ENCODE results near the gene BTBD3.
A peak's percentile ranks its signal among the peaks of the same experiment; 100 is the strongest.

The BTBD3 gene

GRCh38 chr20:11917663-11918062, at the start of gene BTBD3:
Gene BTBD3 (plus strand): TSS chr20:11917893. CDS start chr20:11918276, 383 bp downstream.
- no peak for DNase-seq (ENCODE audit: low spot score)

DNA sequence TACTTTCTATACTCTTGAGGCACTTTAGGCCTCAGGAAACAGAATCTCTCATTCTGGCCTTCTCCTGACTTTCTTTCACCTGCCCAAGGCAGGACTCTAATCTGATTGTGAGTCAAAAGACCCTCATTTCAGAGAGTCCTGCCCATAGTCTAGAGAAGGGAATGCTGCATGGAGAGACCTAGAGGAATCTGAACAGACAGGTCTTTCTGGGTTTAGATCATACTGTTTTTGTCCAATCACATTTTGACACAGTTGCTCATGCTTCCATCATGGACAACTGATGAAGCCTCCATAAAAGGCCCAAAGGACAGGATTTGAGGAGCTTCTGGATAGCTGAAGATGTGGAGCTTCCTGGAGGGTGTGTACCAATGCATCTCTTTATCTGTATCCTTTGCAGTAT, 48.1 kb upstream of the BTBD3 start:
- DNase-seq (ENCODE audit: low spot score) = no peak

GRCh38 chr20:11870411-11870810, 47.3 kb upstream of the BTBD3 start:
- no peak for DNase-seq (ENCODE audit: low spot score)

DNA sequence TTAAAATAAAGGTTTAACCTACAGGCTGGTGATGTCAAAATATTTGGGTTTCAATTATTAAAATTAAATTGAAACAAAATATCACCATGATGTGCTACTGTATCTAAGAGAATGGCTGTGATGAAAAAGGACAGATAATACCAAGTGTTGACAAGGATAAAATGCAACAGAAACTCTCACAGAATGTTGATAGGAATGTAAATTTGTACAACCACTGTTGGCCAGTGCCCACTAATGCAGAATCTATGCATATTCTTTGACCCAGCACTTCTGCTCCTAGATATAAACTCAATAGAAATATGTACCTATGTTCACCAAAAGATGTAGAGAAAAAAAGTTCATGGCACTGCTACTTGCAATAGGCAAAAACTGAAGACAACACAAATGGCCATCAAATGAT, 41.1 kb upstream of the BTBD3 start:
- DNase-seq (ENCODE audit: low spot score) = no peak

DNA sequence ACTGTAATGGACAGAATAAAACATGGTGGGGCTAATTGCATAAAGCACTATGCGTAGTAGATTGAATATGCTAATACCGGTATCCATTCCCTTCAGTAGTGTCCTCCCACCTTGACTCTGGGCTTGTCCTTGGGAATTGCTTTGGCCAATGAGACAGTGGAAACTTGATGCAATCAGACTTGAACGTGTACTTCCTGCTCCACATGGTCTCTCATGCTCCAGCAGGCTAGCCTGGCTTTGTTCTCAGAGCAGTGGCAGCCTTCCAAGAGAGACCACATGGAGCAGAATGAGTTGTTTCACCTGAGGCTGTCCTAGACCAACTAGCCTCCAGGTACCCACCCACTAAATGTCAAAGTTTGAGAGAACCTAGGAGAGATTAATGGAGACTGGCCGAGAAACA, 37.0 kb upstream of the BTBD3 start:
- DNase-seq (ENCODE audit: low spot score) = no peak

DNA sequence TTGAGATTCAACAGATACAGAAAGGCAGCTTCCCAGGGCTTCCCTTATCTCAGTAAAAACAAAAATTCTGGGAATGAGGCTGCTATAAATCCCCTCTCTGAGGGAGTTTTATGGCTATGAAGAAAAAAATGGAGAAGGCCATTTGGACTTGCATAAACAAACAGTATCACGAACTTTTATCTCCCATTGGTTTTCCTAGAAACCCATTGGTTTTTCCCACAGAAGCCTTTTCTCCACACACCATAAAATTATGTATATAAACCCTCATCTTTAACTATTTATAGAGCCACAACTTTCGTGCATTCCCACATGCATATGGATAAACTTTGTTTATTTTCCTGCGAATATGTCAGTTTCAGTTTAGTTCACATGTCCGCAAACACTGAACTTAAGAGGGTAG, 36.2 kb upstream of the BTBD3 start:
- no peak for DNase-seq (ENCODE audit: low spot score)

DNA sequence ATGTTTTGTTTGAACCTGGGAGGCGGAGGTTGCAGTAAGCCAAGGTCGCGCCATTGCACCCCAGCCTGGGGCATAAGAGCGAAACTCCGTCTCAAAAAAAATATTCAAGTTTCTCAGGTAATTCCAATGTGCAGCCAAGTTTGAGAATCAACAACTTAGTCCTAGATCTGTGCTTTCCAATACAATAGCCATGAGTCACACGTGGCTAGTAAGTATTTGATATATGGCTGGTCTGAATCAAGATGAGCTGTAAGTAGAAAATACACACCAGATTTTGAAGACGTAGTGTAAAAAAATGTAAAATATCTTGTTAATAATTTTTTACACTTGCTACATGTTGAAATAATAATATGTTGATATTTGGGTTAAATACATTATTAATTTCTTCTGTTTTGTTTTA, 35.0 kb upstream of the BTBD3 start:
- DNase-seq (ENCODE audit: low spot score) = no peak

GRCh38 chr20:11888648-11889047, 29.0 kb upstream of the BTBD3 start:
- no peak for DNase-seq (ENCODE audit: low spot score)

DNA sequence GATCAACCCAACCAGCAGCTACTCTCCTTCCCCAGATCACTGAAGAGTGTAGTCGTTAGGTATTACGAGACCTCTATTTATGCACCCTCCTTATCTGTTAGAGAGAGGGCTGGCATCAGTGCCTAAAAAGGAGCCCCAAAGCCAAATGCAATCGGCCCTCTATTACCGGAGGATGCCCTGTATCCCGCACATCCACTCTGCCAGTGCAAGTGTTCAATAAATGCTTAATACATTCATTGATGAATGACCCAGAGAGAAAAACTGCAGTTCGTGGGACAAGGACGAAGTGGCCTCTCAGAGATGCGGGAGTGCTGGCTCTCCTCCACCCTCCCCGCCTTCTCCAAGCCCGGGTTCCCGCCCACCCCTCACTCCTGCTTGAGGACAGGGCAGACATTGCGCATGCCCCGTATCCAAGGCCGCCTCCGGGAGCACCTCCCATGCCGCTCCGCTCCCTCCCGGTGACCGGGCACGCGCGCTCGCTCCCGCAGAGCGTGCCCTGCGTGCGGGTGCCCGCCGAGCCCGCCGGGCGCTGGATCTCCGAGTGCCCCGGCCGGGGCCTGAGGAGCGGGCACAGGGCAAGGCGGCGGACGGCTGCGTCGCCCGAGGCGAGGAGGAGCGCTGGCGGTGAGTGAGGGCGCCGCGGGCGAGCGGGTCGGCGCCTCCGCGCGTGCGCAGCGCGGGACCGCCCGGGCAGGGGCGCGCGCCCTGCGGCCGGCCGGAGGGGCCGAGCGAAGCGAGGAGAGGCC, 27.2 kb upstream of the BTBD3 start:
- DNase-seq (ENCODE audit: low spot score) = peak; percentile 37

DNA sequence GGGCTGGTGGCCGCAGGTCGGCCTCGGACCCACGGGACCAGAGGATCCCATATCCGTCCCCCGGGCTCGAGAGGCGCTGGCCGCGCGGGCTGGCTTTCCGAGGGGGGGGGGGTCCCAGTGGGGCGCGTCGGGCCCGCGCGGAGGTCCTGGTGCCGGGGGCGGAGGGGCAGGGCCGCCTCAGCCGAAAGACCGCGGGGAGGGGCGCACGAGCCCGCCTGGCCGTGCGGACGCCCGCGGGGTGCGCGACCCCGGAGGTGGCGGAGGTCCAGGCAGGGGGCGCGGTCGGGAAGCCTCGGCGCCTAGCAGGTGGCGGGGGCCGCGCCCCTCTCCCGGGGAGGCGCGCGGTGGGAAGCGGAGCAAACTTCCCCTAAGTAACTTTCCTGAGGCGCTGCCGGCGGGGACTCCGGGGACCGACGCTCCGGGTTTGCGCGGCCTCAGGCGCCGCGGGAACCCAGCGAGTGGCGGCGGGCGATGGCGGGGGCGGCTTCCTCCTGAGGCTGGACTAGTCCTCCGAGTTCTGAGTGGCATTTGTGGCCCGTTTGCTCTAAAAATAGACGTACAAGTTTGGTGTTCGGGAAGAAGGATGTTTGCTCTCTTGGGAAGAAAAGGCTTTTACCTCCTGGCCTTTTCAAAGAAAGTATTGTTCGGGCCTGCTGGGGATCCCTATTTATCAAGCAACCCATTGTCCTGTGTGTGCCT, 26.5 kb upstream of the BTBD3 start:
- DNase-seq (ENCODE audit: low spot score) = peak; percentile 4

GRCh38 chr20:11891776-11892545, 25.7 kb upstream of the BTBD3 start:
- peak; percentile 44 for DNase-seq (ENCODE audit: low spot score)

DNA sequence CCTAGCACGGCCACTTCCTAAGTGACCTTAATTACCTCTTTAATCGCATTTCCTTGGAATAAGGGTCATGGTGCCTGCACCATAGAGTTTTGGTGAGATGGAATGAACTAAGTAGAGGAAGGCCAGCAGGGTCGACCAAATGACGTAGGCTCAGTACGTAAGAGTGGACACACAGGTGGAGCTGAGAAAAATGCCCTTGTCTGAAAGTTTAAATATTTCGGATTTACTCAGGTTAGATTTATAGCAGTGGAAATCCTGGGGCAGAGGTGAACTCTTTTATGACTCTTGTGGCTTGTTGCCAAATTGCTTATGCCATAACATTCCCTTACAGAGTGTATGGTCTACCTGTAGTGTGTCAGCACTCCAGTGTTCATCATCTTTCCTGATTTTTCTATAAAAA, 23.6 kb upstream of the BTBD3 start:
- no peak for DNase-seq (ENCODE audit: low spot score)

DNA sequence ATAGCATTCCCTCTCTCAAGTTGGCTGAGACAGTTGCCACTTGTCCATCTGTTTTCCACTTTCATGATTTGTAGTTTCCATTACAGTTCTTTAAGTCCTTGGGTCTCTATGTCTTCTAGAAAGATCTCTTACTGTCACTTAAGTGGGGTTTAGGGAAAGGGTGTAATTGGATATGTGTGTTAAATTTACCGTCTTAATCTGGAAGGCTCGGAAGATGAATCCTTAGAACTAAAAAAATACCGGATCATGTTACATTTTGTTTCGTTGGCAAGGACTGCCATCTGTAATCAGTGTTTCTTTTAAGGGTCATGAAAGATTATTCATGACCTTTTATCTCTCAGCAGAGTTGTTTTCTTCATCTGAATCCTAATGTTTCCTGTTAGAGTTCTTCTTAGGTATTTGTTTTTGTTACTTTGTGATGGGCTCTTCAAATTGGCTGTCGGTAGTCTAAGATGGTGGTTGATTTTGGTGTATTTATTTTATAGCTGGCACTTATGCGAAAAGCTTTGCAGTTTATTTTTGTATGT, 21.8 kb upstream of the BTBD3 start:
- no peak for DNase-seq (ENCODE audit: low spot score)

- no peak for DNase-seq (ENCODE audit: low spot score)
Observed at GRCh38 chr20:11901127-11901526, 16.6 kb upstream of the BTBD3 start.

- no peak for DNase-seq (ENCODE audit: low spot score)
Observed at GRCh38 chr20:11902285-11902697, 15.4 kb upstream of the BTBD3 start.

DNA sequence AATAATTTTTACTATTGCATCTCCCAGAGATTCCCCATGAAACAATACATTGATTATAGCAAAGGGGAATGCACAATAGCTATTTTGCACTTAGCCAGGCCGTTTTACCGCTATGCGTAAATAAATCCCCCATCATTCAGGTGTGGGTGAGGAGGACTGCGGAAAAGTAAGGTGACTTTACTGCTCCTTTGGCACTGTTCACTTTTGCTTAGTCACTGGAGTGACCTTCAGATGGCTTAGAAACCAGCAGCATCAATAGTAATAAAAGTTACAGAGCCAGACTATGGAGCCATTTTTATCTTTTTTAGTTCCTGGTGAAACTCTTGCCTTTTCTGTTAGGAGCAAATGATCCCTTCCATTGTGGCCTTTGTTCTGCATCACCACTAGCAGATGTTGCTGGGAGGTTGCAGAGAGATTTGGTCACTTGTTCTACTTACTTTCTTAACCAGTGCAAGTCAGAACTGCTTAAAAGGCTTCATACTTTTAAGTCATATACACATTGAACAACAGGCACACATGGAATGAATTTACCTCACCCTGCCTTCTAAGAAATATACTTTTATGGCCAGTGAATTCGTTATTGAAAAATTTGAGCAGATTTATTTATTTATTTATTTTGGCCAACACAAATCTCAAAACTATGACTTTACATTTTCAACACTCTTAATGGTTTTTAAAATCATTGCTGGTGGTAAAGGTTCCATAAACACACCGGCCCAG, 12.1 kb upstream of the BTBD3 start:
- no peak for DNase-seq (ENCODE audit: low spot score)

- no peak for DNase-seq (ENCODE audit: low spot score)
Observed at GRCh38 chr20:11906626-11907480, 10.8 kb upstream of the BTBD3 start.

DNA sequence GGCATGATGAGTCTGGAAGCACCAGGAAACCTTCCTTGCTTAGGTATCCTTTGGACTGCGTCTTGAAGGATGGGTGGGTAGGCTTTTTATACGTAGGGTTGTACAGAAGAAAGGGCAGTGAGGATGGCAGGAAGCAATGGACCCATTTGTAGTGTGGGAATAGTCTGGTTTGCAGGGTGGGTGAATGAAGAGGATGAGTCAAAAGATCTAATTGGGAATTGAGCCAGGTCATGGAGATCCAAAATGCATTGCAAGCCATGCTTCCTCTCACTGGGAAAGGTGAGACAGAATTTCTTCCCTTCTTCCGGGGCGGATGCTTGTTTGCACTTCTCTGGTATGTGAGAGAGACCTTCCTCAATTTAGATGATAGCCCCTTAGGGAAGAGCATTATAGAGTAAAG, 10.1 kb upstream of the BTBD3 start:
- DNase-seq (ENCODE audit: low spot score) = no peak

DNA sequence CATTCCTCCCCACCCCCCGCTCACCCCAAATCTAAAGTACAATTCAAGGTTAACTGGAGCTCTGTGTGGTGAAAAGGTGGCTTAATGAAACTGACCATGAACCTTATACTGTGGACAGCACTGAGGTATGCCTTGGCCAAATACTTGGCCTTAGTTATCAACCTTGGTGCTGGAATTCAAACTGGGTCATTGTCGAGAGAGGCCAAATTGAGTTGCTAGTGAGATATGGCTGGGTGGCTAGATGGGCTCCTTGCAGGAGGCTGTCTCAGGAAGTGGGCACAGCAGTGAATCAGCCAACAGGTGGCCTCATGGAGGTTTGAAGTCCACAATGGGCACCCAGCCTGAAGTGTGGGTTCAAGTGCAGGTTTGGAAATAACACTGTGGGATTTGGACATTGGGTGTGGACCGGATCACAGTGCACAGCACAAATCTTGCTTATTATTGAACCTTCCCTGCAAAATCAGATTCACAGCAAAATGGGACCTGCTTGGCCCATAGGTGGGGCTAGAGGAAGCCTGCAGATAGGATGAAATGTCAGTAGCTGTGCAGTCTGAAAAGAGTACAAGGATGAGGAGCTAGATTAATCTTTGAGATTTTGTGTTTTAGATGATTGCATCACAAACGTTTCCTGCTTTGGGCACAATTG, 5.6 kb upstream of the BTBD3 start:
- DNase-seq (ENCODE audit: low spot score) = no peak

DNA sequence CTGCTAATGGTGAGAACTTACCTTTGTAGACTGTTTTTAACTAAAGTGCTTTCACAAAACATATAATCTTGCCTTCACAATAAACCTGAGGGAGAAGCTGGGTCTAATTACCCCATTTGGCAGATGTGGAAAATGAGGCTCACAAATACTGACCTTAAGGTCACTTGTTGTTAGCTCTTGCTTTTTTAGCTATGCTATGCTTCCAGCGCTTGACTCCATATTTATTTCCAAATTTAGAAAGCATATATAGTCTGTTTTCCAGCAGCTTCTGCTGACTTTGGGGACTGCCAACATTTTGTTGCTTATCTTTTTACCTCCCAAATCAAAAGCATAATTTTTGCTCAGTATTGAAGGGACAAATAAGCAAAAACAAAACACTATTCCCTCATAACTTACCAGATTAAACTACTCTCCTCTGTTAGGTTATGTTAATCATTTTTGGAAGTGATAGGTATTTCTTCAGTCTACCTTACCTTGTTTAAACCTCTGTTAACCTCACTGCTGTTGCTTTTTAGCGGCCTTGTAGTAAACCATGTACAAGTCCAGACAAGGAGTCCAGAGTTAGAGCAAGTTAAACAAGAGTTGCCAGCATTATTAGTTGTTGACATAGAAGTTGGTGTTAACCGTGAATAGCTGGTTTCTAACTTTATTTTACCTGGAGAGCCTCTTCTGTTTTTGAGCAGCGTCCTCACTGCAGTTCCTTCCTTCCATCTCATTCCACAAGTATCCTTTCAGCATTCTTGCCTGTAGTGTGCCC, 4.9 kb upstream of the BTBD3 start:
- no peak for DNase-seq (ENCODE audit: low spot score)
